GM12873 (cell line): ENCODE measurements around the gene TMC6.

Experiments used
- TF ChIP-seq, protein P1 (sequence below): IDR thresholded peaks from 2 replicates; pipeline ENCODE4 v1.5.1; 2012; ENCODE audit warnings: low read depth, mild to moderate bottlenecking, moderate library complexity, low read length, control low read depth; ENCODE audit not compliant: insufficient read depth; ENCODE audit errors: missing control alignments

TMC6 gene

DNA sequence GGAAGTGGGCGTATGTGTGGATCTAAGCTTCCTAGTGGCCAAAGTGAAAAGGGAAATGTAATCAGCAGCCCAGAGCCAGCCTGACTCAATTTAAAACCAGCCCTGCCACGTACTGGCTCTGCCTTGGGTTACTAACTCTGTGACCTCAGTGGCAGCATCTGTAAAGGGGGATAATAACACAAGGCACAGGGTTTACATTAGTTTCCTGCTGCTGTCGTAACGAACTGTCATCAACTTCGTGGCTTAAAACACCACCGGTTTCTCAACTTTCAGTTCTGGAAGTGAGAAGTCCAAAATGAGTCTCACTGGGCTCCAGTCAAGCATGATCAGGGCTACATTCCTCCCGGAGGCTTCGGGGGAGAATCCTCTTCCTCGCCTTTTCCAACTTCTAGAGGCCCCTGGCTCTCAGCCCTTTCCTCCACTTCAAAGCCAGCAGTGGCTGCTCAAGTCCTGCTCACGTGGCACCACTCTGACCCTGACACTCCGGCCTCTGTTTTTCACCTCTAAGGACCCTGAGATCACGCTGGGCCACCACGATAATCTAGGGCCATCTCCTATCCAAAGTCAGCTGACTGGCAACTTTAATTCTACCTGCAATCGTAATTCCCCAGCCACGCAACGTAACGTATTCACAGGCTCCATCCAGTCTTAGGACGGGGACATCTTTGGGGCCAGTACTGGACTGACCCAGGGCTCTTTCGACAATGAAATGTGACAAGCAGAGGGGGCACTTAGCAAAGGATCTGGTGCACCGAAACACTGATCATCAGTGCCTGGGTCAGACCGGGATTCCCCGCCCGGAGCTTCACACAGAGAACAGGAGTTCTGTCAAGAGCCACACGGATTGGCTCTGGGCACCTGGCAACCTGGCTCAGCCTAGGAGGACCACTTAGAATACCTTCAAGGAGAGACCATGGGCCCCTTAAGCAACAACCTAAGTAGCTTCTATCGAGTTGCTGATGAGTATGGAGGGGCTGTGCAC, 14.5 kb downstream of the TMC6 start:
- TF ChIP-seq, protein P1, sequence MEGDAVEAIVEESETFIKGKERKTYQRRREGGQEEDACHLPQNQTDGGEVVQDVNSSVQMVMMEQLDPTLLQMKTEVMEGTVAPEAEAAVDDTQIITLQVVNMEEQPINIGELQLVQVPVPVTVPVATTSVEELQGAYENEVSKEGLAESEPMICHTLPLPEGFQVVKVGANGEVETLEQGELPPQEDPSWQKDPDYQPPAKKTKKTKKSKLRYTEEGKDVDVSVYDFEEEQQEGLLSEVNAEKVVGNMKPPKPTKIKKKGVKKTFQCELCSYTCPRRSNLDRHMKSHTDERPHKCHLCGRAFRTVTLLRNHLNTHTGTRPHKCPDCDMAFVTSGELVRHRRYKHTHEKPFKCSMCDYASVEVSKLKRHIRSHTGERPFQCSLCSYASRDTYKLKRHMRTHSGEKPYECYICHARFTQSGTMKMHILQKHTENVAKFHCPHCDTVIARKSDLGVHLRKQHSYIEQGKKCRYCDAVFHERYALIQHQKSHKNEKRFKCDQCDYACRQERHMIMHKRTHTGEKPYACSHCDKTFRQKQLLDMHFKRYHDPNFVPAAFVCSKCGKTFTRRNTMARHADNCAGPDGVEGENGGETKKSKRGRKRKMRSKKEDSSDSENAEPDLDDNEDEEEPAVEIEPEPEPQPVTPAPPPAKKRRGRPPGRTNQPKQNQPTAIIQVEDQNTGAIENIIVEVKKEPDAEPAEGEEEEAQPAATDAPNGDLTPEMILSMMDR, result peak; percentile 13

DNA sequence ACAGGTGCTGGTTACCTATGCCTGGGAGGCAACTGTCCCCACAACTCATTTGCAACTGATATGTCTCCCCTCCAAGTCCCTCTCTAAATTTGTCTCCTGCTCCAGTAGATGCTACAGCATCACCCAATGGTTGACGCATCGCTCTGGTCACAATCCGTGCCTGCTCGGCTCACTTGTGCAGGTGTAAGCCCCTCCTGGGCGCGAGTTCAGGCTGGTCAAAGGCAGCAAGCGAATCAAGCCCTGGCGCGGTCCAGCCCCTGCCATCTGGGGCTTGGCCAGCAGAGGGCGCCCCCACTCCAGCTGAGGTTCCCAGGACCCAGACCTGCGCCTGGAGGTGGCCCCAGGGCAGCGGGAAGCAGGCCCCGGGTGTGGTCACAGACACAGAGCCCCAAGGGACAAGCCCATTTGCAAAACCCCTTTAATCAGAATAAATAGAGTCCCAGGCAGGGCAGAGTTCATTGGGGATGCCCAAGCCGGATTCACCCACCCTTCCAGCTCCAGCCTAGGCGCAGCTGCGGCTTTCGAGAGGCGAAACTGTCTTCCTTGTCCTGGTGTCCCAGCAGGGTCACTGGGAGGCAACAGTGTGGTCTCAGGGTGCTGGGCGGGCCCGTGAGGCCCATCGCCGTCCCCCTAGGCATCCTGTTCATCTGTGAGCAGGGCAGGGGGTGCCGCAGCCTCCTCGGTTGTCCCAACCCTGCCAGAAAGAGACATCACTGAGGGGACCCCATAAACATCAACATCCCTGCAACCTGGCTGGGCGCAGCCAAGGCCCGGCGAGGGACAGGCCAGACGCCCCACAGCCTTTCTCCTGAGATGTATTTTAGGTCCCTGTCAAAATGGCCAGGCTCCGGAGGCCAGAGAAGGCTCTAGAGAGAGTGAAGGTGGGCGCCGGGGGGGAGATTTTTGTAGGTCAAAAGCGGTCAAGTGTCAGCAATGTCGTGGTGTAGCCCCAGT, 15.8 kb downstream of the TMC6 start:
- TF ChIP-seq, protein P1, result peak; percentile 96

DNA sequence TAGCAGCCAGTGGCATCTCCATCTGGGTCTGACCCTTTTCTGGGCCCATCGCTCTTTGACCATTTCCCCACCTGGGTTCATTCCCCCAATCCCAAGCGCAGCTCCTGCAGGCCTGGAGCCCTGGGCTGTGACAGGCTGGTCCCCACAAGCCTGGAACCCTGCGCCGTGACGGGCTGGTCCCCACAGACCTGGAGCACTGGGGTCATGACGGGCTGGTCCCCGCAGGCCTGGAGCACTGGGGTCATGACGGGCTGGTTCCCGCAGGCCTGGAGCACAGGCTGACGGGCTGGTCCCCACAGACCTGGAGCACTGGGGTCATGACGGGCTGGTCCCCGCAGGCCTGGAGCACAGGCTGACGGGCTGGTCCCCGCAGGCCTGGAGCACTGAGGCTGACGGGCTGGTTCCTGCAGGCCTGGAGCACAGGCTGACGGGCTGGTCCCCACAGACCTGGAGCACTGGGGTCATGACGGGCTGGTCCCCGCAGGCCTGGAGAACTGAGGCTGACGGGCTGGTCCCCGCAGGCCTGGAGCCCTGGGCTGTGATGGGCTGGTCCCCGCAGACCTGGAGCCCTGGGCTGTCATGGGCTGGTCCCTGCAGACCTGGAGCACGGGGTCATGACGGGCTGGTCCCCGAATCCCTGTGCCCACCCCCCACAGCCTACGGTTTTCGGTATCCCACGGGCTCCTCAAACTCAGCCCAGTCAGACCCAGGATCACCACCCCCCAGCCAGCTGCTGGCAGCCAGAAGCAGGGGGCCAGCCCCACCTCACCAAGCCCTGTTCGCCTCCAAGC, 16.6 kb downstream of the TMC6 start:
- TF ChIP-seq, protein P1, result no peak

DNA sequence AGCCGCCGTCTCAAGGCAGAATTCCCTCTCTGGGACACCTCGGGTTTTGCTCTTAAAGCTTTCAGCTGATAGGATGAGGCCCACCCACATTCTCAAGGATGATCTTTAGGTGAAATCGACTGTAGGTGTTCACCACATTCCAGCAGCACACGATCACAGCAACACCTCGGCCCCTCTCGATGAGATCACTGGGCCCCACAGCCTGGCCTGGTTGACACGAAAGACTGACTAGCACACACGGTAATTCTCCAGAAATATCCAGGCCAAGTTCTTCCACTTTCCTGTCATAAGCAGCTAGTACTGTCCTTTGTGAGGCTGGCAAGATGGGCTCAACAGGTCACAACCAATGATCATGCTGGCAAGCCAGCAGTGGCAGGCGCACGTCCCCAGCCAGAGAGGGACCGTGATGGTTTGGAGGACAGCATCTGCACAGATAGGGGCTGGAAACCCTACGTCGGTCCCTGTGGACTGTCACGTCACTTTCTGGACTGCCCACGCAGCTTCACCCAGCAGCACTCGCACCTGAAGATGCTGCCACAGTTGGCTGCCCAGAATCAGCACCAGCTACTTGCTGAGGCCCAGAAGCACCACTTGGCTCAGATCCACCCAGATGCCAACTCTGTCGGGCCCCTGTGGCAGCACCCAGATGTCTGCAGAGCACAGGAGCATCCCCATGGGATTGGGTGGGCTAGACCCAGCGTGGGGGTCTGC, 17.4 kb downstream of the TMC6 start:
- TF ChIP-seq, protein P1, result no peak

DNA sequence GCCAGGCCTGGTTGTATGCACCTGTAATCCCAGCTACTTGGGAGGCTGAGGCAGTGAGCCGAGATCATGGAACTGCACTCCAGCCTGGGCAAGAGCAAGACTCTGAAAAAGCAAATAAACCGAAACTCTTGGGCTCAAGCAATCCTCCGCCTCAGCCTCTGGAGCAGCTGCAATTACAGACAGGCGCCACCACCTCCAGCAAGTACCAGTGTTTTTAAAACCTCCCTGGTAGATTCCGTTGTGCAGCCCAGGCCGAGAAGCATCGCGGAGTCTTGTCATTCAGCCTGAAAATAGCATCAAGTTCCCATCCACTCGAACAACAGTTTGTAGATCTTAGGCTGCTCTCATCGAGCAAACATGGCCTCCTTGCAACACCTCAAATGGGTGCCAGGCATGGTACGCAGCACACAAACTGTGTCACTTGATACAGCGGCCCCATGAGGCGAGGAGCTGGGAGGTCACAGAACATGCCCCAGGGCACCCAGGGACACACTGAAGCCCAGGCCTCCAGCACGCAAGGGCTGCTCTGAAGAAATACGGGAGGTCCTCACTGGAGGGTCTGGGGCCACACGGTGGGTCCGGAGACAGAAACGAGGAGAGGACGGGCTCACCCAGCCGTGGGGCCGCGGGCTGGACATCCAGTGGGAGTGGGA, 18.1 kb downstream of the TMC6 start:
- TF ChIP-seq, protein P1, result no peak

DNA sequence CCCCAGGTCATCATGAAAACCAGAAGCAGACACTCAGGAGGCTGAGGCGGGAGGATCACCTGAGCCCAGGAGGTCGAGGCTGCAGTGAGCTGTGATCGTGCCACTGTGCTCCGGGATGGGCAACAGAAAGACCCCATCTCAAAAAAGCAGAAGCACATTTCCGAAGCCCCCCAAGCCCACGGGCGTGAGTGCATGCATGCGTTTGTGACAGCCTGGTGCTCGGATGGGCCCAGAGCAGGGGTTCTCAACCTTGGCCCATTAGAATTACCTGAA, 19.1 kb downstream of the TMC6 start:
- TF ChIP-seq, protein P1, result no peak
